Calu3 (cell line): ENCODE measurements around the gene PSMB11. TPM values are rescaled to one million over a fixed set of nuclear protein-coding genes. Genes with fewer than 3 reads are reported as not detected.

Experiments
- BruUV-seq: library from RNA; stranded (reverse); fragments of 400-500 nt; replicated peaks from 2 replicates; lab custom pipeline; 2021; lab: Mats Ljungman, UMichigan
- CTCF ChIA-PET: fragments of 300-600 bp; sonication (Branson Sonifier 250); formaldehyde crosslinking; loops from one replicate; lab custom pipeline; 2022; ENCODE audit warnings: antibody characterized with exemption; lab: Charles Lee
- DNase-seq: peaks from one replicate; pipeline ENCODE4 v3.0.0; 2022
- H3K27ac Mint-ChIP-seq: one replicate; pipeline ENCODE4 v1.8.0; 2022; ENCODE audit warnings: mixed read lengths; ENCODE audit not compliant: unreplicated experiment
- H3K27me3 Mint-ChIP-seq: one replicate; pipeline ENCODE4 v1.8.0; 2022; ENCODE audit warnings: mixed read lengths; ENCODE audit not compliant: unreplicated experiment
- H3K36me3 Mint-ChIP-seq: one replicate; pipeline ENCODE4 v1.8.0; 2022; ENCODE audit warnings: mild to moderate bottlenecking, moderate library complexity, mixed read lengths; ENCODE audit not compliant: insufficient read depth, unreplicated experiment
- H3K4me1 Mint-ChIP-seq: one replicate; pipeline ENCODE4 v1.8.0; 2022; ENCODE audit warnings: mild to moderate bottlenecking, low read depth, mixed read lengths; ENCODE audit not compliant: unreplicated experiment
- H3K4me3 Mint-ChIP-seq: one replicate; pipeline ENCODE4 v1.8.0; 2022; ENCODE audit warnings: mild to moderate bottlenecking, low read depth, moderate library complexity, mixed read lengths; ENCODE audit not compliant: unreplicated experiment
- H3K9me3 Mint-ChIP-seq: one replicate; pipeline ENCODE4 v1.8.0; 2022; ENCODE audit warnings: low read depth, mixed read lengths; ENCODE audit not compliant: unreplicated experiment
- intact Hi-C: fragments of 100-400 bp; cut with micrococcal nuclease; formaldehyde crosslinking; loops from one replicate; pipeline ENCODE4 v1.10.0; 2022; ENCODE audit not compliant: unreplicated experiment
- total RNA-seq: library from RNA; stranded (reverse); gene quantifications from 2 replicates; pipeline ENCODE4 v1.2.3, GENCODE V29; 2022
- TF ChIP-seq, protein P1 (sequence below): fragments of 200-600 bp; IDR thresholded peaks from one replicate; pipeline ENCODE4 v1.8.0; 2022; ENCODE audit warnings: antibody characterized with exemption; ENCODE audit not compliant: unreplicated experiment

Gene PSMB11
- total RNA-seq, 1 experiment from 2014 or later = not detected

DNA sequence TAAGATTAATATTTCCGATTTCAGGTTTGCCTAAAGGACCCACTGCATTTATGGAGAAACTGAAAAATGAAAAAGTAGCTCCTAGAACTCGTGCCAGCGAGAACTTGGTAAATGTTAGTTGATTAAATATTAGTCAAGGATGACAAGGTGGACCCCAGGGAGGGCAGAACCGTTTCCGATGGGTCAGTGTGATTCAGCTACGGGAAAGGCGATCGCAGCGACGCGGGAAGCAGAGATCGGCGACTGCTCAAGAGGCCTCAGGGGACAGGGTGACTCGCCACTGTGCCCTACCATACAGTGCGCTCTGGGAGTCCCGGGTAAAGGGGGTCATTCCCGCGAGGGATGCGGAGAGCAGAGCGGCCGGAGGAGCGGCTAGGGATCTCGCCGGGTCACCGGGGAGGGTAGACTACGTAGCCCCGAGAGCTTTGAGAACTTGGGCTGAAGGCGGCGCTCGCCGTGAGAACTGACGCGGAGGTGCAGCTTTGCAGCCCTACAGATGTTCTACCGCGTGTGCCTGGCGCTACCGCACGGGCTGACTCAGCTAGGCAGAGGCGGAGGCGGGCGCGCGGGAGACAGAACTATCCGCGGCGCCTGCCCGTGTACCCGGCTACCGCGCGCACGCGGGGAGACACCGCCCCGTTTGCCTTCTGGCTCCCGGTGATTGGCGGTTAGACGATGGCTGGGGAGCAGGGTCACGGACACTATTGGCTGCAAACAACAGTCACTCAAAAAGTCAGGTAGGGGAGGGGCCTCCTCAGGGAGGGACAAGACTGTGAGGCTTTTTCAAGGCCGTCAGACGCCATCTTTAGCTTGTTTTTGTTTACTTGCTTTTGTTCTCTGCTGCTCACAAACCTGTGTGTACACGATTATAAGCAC, 35.2 kb upstream of the PSMB11 start:
- peaks cover 29% of the 10 kb centered on the region for H3K36me3 Mint-ChIP-seq
- DNase-seq = peak; percentile 96
- peaks cover 18% of the 10 kb centered on the region for H3K4me1 Mint-ChIP-seq
- intact Hi-C loops = no loop called here
- H3K4me3 Mint-ChIP-seq = peak overlapping the region; percentile 95
- CTCF ChIA-PET = interaction anchor here (0.6 to 2.1 kb wide), 14 partner anchors 9 to 294 kb away, joined by 3 to 28 read pairs (median 5); partner anchors contain the start of genes AJUBA, CDH24, HAUS4 and PRMT5
- no TSS peak for BruUV-seq
- peak overlapping the region; percentile 96 for H3K27ac Mint-ChIP-seq
- TF ChIP-seq, protein P1, sequence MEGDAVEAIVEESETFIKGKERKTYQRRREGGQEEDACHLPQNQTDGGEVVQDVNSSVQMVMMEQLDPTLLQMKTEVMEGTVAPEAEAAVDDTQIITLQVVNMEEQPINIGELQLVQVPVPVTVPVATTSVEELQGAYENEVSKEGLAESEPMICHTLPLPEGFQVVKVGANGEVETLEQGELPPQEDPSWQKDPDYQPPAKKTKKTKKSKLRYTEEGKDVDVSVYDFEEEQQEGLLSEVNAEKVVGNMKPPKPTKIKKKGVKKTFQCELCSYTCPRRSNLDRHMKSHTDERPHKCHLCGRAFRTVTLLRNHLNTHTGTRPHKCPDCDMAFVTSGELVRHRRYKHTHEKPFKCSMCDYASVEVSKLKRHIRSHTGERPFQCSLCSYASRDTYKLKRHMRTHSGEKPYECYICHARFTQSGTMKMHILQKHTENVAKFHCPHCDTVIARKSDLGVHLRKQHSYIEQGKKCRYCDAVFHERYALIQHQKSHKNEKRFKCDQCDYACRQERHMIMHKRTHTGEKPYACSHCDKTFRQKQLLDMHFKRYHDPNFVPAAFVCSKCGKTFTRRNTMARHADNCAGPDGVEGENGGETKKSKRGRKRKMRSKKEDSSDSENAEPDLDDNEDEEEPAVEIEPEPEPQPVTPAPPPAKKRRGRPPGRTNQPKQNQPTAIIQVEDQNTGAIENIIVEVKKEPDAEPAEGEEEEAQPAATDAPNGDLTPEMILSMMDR = no peak
- H3K27me3 Mint-ChIP-seq = no peaks in the 10 kb centered on the region
- H3K9me3 Mint-ChIP-seq = no peaks in the 10 kb centered on the region

DNA sequence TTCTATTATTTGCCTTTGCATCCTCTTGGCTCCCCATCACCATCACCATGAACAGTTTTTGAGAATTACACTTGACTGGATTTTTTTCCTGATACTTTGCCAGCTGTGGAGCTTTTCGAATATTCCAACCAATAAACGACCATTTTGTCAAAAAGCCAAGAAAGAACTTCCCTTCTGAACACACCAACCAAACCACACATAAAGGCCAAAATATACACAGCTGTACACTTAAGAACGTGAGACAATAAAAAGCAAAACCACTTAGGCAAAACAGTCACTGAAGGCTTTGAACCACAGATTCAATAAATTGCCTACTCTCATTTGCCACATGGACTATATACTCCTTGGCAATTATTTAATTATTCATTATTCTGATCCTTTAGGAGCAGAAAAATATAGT, 33.2 kb upstream of the PSMB11 start:
- peak overlapping the region; percentile 79 for H3K4me3 Mint-ChIP-seq

DNA sequence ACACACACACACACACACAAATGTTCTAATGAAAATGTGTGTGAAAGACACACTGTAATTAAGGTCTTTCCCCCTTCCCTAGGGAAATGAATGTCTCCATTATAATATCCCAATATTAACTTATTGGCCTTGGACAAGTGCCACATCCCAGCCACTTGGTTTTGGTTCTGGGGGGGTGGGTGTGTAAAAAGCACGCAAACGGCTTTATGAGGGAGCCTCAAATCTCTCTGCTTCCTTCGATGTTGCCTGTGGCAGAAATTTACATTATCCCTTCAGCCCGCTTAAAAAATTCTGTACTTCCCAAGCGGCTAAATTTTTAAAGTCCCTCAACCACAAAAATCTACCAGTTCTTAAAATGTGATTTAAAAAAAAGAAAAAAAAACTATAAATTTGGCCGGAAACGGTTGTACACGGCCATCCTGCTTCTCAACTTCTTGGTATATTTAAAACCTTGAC, 32.5 kb upstream of the PSMB11 start:
- TF ChIP-seq, protein P1 = no peak
- Mint-ChIP-seq H3K27me3 (no peaks in the 10 kb centered on the region), H3K4me1 (peaks cover 18% of the 10 kb centered on the region), H3K9me3 (no peaks in the 10 kb centered on the region), H3K36me3 (peaks cover 29% of the 10 kb centered on the region), H3K4me3 (peak overlapping the region; percentile 79), H3K27ac (peak overlapping the region; percentile 94)
- TSS peak; percentile 92 for BruUV-seq
- CTCF ChIA-PET = no interaction called here
- DNase-seq = peak; percentile 2
- intact Hi-C loops = no loop called here

More for the DNA sequence above, 33.2 kb upstream of the PSMB11 start:
- Mint-ChIP-seq H3K9me3 (no peaks in the 10 kb centered on the region), H3K36me3 (peaks cover 29% of the 10 kb centered on the region), H3K27ac (no peak overlapping the region), H3K27me3 (no peaks in the 10 kb centered on the region), H3K4me1 (peaks cover 18% of the 10 kb centered on the region)
- no peak for DNase-seq
- TF ChIP-seq, protein P1 = no peak
- BruUV-seq = no TSS peak
- CTCF ChIA-PET = no interaction called here
- intact Hi-C loops = no loop called here

DNA sequence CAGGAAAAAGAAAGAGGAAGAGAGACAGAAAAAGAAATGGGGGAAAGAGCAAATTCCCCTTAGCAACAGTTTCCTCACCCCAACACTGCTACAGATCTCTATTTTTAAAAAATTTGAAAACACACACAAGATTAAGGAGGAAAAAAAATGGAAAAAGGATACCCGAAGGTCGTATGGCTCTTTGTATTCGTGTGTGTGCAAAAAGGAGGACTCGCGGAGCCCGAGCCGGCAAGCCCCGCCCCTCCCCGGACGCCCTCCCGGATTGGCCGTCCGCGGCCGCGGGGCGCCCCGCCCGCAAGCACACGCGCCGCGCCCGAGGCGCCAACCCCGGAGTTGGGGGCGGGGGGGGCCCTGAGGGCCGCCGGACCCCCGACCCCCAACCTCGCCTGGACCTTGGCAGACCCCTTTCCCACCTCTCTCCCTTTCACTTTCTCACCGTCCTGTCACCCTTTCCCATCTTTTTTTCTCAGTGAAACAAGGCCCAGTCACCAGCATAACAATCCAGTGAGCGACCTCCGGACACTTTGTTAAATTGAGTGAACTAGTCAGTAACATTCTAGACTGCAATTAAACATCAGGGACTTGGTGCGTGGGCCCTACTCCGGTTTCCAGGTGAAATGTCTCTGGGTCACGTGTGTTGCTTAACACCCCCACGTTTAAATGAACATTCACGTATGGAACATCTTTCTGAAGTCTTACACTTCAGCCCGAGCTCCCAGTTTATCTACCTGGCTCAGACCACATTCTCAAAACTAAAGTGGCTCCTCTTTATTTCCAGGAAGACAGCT, 31.9 kb upstream of the PSMB11 start, which contains the start of gene C14orf93:
C14orf93 (minus strand) TSS at position 205 of the 788 bp plus-strand sequence. CDS start 11,120 bp downstream, outside the sequence.
- Mint-ChIP-seq H3K27ac (peak within 1 kb of the TSS; percentile 94), H3K27me3 (no peaks in the 10 kb centered on the region), H3K4me3 (peak within 1 kb of the TSS; percentile 79), H3K4me1 (peaks cover 12% of the 10 kb centered on the region), H3K36me3 (peaks cover 29% of the 10 kb centered on the region), H3K9me3 (no peaks in the 10 kb centered on the region)
- TF ChIP-seq, protein P1 = no peak
- no TSS peak for BruUV-seq
- CTCF ChIA-PET = interaction anchor here (1.0 kb wide), 1 partner anchor 15 kb away, joined by 3 read pairs; no protein-coding TSS in a partner anchor
- intact Hi-C loops = no loop called here
- DNase-seq = peak; percentile 87
